Left lung (tissue), 10 donors: ENCODE measurements around the gene PRKG1. TPM values are rescaled to one million over a fixed set of nuclear protein-coding genes. Genes with fewer than 3 reads are reported as not detected.
A peak's percentile ranks its signal among the peaks of the same experiment; 100 is the strongest.

Source experiments
- ATAC-seq: fragments of 200-7000 bp; cut with Tn5 transposase; one replicate; pipeline ENCODE4 v1.9.1; 2020; ENCODE audit warnings: moderate library complexity
- DNase-seq, 4 donors: peaks; one replicate each; pipeline ENCODE4 v3.0.0-alpha.2; 2013 to 2020
- H3K27ac ChIP-seq, 2 donors: fragments of 200-600 bp; sonication (generic) in 1 of 2; one replicate each; pipeline versions ENCODE4 v1.5.0 to v1.8.0; 2020 to 2021
- H3K27me3 ChIP-seq, 2 donors: fragments of 200-600 bp; sonication (generic) in 1 of 2; one replicate each; pipeline versions ENCODE4 v1.5.0 to v1.8.0; 2020 to 2021
- H3K36me3 ChIP-seq, 2 donors: fragments of 200-600 bp; sonication (generic) in 1 of 2; one replicate each; pipeline versions ENCODE4 v1.5.0 to v1.8.0; 2020 to 2021
- H3K4me1 ChIP-seq, 2 donors: fragments of 200-600 bp; one replicate each; pipeline ENCODE4 v1.8.0; 2021
- H3K4me3 ChIP-seq, 2 donors: fragments of 200-600 bp; sonication (generic) in 1 of 2; one replicate each; pipeline versions ENCODE4 v1.5.0 to v1.8.0; 2020 to 2021; ENCODE audit warnings: mild to moderate bottlenecking in 1 of 2
- H3K9me3 ChIP-seq, 2 donors: fragments of 200-600 bp; sonication (generic) in 1 of 2; one replicate each; pipeline versions ENCODE4 v1.5.0 to v1.8.0; 2020 to 2021
- intact Hi-C, 2 donors: fragments of 100-400 bp; cut with DNase I; formaldehyde crosslinking; loops; one replicate each; pipeline versions ENCODE4 v1.11.2 to v1.14.2; 2022
- polyA plus RNA-seq, 6 donors: library from polyadenylated mRNA; unstranded; fragments of 120-200 nt; gene quantifications; one replicate each; pipeline ENCODE4 v1.2.1, GENCODE V29; 2013; ENCODE audit not compliant: insufficient read length in 6 of 6
- total RNA-seq, 2 donors: library from RNA; stranded (reverse); fragmentation: NEBNext Ultra II Directional; extraction: Animal tissue kit (Norgen Biotek cat#: 25700); gene quantifications; one replicate each; pipeline ENCODE4 v1.2.1, GENCODE V29; 2021
- TF ChIP-seq, protein P1 (sequence below), 2 donors: fragments of 200-600 bp; sonication (generic) in 1 of 2; IDR thresholded peaks; one replicate each; pipeline versions ENCODE4 v1.5.0 to v1.8.0; 2021; ENCODE audit warnings: antibody characterized with exemption in 2 of 2
- donor health status: DM: no; HTN: yes; CAD: no.
- donor health status: DM: no; HTN: no; CAD: no.

PRKG1 gene
- total and polyA plus RNA-seq, 8 donors, result 15.6 to 29.0 (median 17.8) TPM

DNA sequence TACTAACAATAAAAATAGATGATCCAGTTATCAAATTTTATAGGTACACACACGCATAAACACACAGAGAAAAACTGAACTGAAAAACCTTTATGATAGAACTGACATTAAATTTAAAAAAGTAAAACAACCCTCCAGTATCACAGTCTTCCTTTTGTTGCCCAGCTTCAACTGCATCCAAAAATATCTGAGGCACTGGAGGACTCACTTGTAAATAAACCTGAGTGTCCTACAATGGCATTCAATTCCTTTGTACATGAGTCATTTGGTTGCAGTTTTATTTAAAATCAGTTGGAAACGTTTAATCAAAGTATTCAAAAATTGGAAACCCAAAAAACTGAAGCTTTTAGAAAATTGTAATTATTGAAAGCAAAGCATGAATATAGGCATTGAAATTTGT is 890.3 kb downstream of the PRKG1 start:
- no peak overlapping the region for H3K4me3 ChIP-seq
- TF ChIP-seq, protein P1, sequence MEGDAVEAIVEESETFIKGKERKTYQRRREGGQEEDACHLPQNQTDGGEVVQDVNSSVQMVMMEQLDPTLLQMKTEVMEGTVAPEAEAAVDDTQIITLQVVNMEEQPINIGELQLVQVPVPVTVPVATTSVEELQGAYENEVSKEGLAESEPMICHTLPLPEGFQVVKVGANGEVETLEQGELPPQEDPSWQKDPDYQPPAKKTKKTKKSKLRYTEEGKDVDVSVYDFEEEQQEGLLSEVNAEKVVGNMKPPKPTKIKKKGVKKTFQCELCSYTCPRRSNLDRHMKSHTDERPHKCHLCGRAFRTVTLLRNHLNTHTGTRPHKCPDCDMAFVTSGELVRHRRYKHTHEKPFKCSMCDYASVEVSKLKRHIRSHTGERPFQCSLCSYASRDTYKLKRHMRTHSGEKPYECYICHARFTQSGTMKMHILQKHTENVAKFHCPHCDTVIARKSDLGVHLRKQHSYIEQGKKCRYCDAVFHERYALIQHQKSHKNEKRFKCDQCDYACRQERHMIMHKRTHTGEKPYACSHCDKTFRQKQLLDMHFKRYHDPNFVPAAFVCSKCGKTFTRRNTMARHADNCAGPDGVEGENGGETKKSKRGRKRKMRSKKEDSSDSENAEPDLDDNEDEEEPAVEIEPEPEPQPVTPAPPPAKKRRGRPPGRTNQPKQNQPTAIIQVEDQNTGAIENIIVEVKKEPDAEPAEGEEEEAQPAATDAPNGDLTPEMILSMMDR (IDR thresholded peaks at IDR 0.05), result no peak
- DNase-seq (no peak), ATAC-seq (peak; percentile 21)
- H3K36me3 ChIP-seq, result no peaks in the 10 kb centered on the region
- no peaks in the 10 kb centered on the region for H3K4me1 ChIP-seq
- no peak overlapping the region for H3K27ac ChIP-seq
- no peaks in the 10 kb centered on the region for H3K9me3 ChIP-seq
- no peaks in the 10 kb centered on the region for H3K27me3 ChIP-seq
- intact Hi-C loops, result no loop called here

DNA sequence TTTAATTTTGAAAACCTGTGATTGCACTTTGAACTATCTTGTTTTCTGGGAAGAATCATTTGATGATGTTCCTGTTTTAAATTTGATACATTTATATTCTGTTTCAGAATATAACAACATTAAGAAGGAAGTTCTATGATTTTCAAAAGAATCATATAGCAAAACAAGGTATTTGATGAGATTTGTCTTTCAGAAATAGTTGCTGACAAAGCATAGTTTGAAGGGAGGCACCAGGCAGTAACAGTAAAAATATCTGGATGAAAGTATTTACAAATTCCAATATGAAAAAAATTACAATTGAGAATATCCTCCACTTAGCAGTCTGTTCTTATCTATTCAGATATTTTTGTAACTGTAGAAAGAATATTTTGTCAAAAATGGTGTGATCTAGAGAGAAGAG is 891.2 kb downstream of the PRKG1 start:
- DNase-seq, result no peak
- TF ChIP-seq, protein P1 (IDR thresholded peaks at IDR 0.05), result no peak
- Histone ChIP-seq H3K27ac (no peak overlapping the region), H3K4me1 (no peaks in the 10 kb centered on the region), H3K27me3 (no peaks in the 10 kb centered on the region), H3K9me3 (no peaks in the 10 kb centered on the region), H3K36me3 (no peaks in the 10 kb centered on the region), H3K4me3 (no peak overlapping the region)
- ATAC-seq, result no peak
- intact Hi-C loops, result no loop called here

DNA sequence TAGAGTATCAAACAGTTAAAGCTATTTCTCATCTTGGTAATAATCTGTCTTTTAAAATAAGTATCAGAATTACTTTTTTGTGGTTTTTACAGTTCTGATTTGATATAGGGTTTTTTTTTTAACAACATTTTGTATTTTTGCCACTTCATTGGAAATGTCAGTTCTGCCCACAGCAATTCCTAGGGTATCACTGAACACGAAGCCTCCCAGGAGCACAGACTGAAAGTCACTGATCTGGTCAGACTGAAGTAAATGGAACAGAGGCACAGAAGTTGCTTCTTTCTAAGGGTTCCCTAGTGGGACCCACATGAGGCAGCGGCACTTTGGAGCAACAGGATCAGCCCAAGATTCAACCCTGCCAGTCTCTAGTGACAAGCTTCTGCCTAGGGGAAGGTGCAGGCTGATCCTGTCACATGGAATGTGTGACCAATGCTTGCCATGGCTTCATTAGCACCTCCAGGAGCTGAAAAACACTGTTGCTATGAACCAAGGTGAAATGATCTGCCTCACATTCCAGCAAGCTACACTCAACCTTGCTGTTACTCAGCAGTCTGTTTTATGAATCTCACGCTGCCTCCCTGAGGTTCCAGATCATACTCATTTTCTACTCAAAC is 898.6 kb downstream of the PRKG1 start:
- H3K27ac ChIP-seq, result no peak overlapping the region
- H3K27me3 ChIP-seq, result no peaks in the 10 kb centered on the region
- intact Hi-C loops, result no loop called here
- H3K4me1 ChIP-seq, result no peaks in the 10 kb centered on the region
- TF ChIP-seq, protein P1 (IDR thresholded peaks at IDR 0.05), result no peak
- H3K36me3 ChIP-seq, result no peaks in the 10 kb centered on the region
- no peak for DNase-seq
- no peak overlapping the region for H3K4me3 ChIP-seq
- H3K9me3 ChIP-seq, result no peaks in the 10 kb centered on the region
- no peak for ATAC-seq

DNA sequence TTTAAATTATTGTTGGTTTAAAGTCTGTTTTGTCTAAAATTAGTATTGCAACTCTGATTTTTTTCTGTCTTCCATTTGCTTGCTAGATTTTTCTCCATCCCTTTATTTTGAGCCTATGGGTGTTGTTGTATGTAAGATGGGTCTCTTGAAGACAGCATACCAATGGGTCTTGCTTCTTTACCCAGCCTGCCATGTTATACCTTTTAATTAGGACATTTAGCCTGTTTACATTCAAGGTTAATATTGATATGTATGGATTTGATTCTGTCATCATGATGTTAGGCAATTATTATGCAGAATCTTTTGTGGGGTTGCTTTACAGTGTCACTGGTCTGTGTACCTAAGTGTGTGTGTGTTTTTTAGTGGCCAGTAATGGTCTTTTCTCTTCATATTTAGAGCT is 906.5 kb downstream of the PRKG1 start:
- TF ChIP-seq, protein P1 (IDR thresholded peaks at IDR 0.05), result no peak
- intact Hi-C loops, result no loop called here
- no peaks in the 10 kb centered on the region for H3K27me3 ChIP-seq
- no peaks in the 10 kb centered on the region for H3K4me1 ChIP-seq
- H3K27ac ChIP-seq, result no peak overlapping the region
- DNase-seq, result no peak
- H3K36me3 ChIP-seq, result no peaks in the 10 kb centered on the region
- ATAC-seq, result no peak
- peaks cover 0 to 10% of the 10 kb centered on the region in 2 donors for H3K9me3 ChIP-seq
- H3K4me3 ChIP-seq, result no peak overlapping the region

DNA sequence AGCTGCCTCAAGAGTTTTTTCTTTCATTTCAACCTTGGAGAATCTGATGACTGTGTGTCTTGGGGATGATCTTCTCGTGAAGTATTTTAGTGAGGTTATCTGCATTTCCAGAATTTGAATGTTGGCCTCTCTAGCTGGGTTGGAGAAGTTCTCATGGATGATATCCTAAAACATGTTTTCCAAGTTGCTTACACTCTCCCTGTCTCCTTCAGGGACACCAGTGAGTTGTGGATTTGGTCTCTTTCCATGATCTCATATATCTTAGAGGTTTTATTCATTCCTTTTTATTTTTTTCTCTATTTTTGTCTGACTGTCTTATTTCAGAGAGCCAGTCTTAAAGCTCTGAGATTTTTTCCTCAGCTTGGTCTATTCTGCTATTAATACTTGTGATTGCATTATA is 907.4 kb downstream of the PRKG1 start:
- intact Hi-C loops, result no loop called here
- ATAC-seq, result no peak

More for the DNA sequence above, 907.4 kb downstream of the PRKG1 start:
- DNase-seq, result no peak
- Histone ChIP-seq H3K27me3 (no peaks in the 10 kb centered on the region), H3K9me3 (peaks cover 0 to 10% of the 10 kb centered on the region in 2 donors), H3K27ac (no peak overlapping the region), H3K4me1 (no peaks in the 10 kb centered on the region), H3K36me3 (no peaks in the 10 kb centered on the region), H3K4me3 (no peak overlapping the region)
- TF ChIP-seq, protein P1 (IDR thresholded peaks at IDR 0.05), result no peak
